G401.6 (cell line): ENCODE results near the gene IL1RAPL1.

Experiments used
- FAIRE-seq: peaks from 2 replicates; lab custom pipeline; 2012; peaks lifted over from hg19 to GRCh38; lab: Jason Lieb, UNC

IL1RAPL1 gene

DNA sequence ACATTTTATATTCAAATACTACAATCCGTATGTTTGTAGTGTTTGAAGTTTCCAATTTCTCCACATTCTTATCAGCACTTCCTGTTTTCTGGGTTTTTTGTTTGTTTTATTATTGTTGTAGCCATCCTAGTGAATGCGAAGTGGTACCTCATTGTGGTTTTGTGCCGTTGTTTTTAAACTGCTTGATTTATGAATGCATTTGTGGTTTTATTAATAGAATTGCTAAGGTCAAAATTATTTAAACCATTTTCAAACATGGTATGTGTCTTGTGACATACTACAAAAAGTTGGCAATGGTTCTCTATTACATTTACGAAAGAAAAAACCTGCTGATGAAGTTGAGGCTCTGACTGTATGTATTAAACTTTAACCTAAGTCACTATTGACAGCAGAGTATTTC, 848.1 kb downstream of the IL1RAPL1 start:
- FAIRE-seq = no peak

DNA sequence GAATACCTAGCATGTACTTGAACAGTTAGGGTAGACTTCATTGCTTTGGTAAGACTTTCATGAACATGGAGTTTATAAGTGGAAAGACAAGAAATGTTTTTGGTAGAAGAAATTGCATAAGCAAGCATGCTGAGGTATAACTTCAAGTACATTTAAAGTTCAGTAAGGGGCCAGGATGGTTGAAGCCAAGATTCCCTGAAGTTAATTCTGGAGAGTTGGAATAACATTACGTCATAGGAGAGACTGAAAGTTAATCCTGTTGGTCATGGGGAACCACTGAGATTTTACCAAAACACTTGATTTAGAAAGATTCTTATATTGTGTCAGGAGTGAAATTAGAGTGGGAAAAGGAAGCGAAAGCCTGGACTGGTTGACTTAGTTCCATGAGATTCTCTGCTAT, 860.6 kb downstream of the IL1RAPL1 start:
- no peak for FAIRE-seq

DNA sequence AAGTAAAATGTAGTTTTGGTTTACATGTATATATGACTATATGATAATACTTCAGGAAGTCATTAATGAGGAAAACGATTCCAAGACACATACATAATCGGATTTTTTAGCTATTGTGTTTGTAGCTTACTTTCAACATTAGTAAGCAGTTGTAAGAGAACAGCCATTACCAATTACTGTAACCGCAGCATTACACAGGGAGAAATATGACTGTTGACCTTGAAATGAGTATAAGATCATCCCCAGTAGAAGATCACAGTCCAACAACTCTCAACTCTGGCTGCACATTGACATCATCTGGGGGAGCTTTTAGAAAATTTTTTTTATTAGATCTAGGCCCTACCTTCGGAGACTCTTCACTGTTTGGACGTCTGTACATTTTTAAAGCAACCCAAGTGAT, 866.1 kb downstream of the IL1RAPL1 start:
- FAIRE-seq = no peak

DNA sequence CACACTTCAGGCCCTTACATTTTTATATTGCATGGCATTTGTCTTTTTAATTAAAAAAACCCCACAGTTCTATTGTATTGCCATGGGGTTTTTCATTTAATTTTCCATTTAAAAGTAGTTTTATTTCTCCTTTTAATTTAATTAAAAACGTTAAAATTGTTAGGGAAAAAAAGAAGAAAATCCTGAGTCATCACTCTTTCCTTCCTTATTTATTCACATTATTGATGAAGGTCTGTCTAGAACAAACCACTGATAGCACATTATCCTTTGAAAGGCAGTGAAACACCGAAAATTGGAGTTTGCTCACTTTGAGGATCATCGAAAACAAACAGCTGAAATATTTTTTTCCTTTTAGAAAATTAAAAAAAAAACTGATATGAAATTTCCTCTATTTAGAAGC, 868.5 kb downstream of the IL1RAPL1 start:
- no peak for FAIRE-seq

DNA sequence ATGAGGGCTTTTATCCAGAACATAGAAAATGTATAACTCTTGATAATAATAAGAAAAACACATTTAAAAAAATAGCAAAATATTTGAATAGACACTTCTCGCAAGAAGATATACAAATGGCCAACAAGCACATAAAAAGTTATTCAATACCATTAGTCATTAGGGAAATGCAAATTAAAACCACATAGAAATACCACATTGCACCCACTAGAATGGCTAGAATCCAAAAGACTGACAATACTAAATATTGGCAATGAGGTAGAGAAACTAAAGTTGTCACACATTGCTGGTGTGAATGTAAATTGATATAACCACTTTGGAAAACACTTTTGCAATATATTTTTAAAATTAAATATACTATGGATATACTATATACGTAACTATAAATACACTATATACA, 873.8 kb downstream of the IL1RAPL1 start:
- no peak for FAIRE-seq

DNA sequence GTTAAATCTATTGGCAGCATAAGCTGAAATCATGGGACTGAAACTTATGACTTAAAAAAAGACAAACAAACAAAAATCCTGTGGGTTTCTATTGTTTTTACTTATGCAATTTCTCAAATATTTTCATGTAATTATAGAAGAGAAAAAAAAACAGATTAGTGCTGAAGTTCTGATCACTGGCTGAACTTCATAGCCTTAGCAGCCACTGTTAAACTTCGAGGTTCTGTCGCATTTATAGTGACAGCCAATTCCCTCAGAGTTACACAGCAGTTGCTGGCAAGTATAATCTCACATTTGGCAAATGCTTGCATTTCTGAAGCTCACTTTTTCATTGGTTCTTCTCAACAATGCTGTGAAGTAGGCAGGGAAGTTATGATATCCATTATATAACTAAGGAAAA, 879.2 kb downstream of the IL1RAPL1 start:
- no peak for FAIRE-seq

DNA sequence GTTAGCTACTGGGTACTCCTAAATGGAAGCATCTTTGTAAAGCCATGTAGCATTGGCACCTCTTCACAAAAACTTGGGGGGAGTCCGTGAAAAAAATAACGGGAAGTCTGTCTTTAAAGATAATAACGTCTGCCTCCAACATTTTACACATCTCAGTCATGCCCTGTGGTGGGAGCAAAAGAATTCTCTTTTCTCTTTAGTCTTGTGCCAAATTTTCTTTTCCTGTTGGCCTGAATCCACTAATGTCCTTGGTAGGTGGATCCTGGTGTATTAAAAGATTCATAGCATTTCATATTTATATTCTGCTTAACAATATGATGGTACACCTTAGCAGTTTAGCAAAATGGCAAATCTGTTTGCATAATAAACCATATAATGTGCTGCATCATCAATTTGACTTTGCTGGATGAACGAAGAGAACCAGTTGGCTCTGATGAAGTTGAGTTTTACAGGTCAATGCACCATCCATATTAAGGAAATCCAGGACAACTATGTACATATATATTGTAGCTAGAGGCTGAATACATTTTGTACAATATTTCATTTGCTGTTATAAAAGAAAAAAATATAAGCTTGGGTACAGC, 881.8 kb downstream of the IL1RAPL1 start:
- no peak for FAIRE-seq

DNA sequence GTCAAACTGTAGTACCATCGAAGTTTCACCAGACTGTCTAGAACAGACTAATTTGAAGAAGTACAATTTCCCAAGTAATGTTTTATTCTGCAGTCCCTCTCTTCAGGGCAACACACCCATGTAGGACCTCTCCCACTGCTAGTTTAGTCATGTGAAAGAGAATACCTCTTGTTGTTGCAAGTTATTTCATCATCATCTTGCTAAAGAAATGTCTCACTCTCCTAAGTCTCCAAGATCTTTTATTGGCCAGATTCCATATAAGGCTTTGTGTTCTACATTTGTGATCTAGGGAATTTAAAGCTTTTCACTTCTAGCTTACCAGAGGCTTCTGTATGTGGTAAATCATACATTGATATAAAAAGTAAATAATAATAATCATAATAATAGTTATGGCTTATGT, 882.8 kb downstream of the IL1RAPL1 start:
- FAIRE-seq = no peak

DNA sequence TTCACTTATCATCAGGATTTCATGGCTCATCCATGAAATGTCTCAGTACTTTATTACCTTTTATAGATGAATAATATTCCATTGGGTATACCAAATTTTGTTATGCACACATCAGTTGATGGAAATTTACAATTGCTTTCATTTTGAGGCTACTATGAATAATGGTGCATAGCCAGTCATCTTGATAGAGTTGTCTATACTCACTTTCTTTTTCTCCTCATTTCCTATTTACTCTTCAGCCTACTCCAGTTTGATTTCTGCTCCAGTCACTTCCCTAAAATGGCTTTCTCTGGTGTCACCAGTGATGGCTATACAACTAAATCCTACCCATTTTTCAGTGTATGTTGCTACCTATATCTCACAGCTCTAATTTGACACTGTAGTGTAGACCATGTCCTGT, 884.6 kb downstream of the IL1RAPL1 start:
- no peak for FAIRE-seq

DNA sequence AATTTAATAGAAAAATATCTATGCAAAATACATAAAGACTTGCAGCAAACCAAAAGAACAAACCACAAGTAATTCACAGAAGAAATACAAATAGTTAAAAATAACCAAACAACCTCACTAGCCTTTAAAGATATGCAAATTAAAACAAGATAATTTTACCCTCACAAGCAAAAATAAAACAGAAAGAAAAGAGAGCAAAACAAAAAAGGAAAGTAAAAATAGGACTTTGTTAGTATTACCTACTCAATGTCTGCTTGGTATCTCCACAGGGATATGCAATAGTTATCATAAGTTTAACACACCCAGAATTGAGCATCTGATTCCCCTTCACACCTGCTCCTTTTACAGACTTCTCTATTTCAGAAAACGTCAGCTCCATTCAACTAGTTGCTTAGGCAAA, 890.6 kb downstream of the IL1RAPL1 start:
- no peak for FAIRE-seq

DNA sequence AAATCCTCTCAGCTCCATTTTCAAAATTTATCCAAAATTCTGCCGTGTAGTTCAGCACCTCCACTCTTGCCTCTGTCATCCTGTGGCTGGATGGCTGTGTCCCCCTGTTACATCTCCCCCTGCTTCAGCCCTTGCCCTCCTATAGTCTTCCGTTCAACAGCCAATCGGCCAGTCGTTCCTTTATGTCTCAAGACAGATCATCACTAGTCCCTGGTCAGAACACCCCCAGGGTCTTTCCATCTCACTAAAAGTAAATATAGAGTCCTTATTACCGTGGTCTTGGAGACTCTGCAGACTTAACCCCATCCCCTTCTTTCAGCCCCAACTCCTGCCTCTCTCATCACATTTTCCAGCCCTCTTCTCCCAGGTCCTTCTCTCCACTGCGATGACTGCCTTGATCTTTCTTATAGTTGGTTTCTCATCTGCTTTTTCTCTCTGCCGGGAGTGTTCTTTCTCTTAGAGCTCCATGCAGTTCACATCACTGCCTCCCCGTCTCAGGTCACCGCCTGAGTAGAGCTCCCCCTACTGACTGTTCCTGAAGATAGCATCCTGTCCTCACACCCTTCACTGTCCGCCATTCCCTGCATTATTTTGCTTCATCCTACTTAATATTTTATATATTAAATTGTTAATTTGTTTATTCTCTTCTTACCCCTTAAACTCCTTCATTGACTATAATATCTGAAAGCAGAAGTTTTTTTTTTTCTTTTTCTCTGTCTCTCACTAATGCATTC, 891.3 kb downstream of the IL1RAPL1 start:
- FAIRE-seq = no peak

DNA sequence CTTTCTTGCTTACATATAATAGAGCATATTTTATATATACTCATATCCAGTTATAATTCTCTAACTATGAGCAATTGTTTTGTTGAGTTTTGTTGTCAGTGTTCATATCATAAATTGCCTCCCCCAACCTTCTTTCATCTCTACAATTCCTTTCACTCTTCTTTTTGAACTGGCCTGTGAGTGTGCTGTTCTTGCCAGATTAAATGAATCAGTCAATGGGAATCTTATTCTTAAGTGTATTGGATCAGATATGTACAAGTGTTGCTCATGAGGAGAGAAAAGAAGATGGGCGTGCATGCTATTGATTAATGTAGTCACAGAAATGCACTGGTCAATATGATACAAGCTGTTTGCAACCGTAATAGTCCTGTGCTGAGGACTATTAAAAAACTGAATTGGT, 900.0 kb downstream of the IL1RAPL1 start:
- no peak for FAIRE-seq

DNA sequence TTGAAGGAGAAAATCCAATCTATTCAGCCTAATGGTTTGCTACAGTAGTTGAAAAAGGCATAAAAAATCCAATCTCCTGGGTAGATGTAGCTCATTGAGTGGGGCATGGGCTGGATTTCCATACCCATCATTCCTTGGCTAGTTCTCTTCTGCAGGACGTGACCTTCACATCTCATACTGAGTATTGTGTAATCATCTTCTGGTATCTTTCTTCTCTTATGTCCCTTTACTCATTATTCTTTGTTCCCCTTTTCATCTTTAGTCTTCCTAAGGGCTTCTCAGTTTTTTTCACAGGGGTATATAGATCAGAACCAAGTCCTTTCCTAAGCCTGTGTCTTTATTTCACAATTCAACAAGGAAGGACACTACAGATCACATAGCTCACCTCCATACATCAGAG, 900.5 kb downstream of the IL1RAPL1 start:
- FAIRE-seq = no peak

DNA sequence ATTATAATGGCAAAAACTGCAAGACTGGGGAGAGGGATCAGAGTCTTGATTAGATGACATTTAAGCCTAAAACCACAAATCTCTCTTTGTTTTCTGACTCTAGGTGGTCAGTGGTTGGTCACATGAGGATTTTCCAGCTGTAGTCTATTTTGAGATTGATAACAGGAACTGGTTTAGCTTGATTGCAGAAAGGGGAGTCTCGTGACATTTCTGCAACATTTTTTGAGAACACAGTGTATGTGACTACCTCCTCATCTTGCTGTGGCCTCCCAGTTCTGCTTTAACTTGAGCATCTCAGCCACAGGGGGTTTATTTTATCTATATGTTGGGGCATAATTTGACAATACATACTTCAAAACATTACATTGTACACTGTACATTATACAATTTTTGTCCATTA, 901.7 kb downstream of the IL1RAPL1 start:
- FAIRE-seq = no peak

DNA sequence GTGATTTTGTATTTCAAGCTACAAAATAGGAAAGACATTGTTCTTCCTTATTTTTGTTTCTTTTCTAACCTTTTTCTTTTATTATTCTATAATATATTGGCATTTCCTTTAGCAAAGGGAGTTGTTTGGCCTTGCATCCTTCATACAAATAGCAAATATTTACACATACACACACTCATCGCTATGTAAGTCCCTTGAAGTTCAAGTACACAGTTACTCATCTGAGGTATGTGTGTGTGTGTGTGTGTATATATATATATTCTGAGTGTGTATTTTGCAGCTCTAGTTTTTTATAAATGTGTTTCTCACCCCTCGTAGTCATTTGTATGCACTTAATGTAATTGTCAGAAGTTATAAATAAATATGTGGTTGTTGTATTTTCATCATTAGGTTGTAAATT, 903.4 kb downstream of the IL1RAPL1 start:
- no peak for FAIRE-seq

DNA sequence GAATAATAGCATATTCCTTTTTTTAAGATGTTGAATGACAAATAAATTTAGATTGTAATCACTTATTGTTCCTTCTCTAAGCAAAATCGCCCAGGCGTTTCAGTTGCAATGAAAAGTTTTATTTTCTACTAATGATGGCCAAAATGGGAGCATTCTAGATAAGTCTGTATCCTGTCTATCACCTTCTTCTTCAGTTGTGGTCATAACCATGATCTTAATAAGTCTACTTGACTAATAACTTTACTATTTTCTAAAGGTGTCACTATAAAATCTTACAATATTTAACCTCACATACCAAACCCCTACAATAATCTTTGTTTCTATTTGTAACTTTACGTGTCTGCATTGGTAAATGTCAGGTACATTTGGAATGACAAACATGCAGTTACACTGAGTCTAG, 904.4 kb downstream of the IL1RAPL1 start:
- FAIRE-seq = no peak

DNA sequence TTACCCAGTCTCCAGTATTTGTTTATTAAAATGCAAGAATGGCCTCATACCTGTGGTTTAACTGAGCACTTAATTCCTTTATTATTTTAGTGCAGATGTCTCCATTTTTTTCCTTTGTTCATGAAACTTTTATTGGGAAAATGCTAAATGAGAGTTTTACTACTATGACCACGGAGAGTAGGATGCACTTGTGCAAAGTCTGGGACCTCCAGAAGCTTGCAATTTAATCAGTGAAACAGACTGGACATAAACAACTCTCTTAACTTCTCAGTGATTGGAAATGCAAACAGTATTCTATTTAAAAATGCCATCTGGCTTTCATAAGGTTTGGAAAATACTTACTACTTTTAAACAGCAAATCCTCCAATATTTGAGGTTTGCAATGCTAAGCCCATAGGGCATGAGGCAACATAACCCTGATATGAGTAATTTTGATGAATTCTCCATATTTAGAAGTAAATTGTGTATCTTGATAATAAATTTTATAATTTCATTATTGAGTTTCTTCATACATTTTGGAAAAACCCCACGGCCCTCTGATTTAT, 909.5 kb downstream of the IL1RAPL1 start:
- FAIRE-seq = no peak

DNA sequence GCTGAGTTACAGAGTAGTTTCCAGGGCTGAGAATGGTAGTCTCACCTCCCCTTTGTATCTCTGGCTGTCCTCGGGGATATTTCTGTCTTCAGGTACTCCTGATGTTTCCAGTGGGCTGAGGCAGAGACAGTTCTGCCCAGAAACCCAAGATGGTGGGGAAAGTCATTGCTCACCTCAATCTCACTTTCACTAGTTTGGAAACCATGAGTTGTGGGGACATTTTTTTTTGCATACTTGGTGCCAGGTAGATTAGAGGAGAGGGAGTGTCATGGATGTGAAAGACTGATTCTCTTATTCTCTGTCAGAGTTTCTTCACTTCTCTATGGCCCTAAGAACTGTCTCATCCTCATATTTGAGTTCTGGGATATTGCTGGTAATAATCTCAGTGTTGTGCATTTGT, 919.5 kb downstream of the IL1RAPL1 start:
- no peak for FAIRE-seq

DNA sequence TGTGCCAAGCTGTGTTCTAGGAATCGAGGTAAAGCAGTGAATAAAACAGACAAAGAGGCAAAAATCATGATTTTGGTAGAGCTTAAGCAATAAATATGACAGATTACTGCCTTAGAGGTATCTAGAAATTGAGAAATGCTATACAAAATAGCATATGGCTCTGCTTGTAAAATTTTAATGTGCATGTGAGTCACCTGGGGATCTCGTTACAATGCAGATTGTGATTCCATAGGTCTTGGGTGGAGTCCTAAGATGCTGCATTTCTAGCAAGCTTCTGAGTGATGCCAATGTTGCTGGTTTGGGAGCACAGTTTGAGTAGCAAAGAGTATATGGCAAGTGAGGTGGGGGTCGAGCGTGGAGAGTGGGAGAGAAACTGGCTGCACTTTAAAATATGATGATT, 930.9 kb downstream of the IL1RAPL1 start:
- no peak for FAIRE-seq

DNA sequence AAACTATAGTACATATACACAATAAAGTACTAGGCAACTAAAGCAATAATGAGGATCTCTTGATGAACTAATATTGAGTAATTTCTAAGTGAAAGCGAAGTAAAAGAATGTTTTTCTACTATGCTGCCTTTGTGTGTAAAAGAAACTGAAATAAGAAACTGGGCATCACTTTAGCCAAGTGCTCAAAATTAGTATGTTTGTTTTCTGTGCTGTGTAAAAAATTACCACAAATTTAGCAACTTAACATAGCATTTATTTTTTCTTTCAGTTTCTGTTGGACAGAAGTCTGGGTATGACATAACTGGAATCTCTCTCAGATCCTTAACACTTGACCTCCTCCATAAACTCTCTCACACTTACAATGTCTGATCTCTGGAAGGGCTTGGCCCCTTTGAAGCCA, 941.0 kb downstream of the IL1RAPL1 start:
- no peak for FAIRE-seq

DNA sequence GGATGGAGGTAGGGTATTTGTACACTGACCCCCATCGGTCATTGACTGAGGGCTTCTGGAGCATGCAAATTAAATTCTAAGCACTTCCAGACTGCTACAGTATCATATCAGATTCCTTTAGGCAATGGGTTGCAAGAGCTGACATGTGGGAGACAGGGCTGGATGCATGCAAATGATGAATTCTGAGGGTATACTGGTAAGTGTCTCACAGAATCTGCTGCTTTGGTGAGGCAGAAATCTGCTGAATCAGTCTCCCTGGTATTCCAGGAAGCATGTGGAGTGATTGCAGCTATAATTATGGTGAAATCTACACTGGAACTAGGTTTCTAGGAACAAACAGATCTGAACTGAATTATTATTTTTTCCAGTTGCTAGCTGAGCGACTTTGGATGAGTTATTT, 943.3 kb downstream of the IL1RAPL1 start:
- no peak for FAIRE-seq

DNA sequence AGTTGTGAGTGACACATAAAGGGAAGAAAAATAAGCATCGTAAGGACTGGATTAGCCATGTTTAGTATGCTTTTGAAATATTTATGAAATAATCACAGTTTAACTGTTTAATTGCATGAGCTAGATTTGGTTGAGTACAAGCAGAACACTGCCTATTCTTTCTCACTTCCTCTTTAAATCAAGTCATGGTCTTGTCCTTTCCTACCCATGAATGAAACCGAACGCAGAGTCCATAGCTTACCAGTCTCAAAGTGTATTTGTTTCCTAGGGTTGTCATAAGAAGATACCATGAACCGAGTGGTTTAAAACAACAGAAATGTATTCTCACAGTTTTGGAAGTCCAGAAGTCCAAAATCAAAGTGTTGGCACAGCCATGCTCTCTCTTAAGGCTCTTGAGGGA, 944.1 kb downstream of the IL1RAPL1 start:
- FAIRE-seq = no peak

DNA sequence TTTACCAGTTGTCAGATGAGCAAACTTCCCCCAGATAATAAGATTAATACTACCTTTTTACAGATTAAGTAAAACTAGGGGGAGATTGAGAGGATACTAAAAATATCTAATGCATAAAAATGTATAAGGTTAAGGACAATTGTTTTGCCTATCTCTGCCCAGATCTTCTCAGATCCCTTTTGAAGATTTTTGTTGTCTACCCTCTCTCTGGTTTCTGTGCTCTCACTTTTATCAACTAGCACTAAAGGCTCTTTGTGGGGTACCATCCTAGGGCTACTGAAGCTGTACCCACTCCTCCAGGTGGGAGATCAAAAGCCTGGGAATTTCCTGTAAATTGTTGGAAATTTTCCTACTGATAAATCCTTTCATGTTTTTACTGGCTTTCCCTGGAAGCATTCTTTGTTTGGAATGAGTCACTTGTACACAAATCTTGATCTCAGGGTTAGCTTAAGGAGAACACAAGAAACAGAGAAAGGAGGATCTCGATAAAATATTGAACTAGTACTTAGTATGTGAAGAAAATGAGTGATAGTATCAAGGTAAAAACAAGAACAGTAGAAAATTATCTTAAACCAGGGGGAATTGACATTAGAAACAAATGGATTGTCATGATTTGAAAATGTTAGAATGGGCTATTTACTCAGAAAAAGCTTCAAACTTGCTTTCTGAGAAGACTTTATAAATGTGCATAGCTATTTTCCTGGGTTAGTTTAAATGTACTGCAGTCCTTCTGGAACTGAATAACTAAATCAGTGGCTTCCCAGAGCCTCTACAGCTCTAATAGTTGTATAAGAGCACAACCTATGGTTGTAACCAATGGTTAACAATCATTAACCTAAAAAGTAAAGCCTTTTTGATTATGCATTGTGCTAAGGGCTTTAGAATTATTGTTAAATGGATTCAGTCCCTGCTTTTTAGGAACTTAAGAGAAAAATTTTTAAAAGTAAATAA, 948.2 kb downstream of the IL1RAPL1 start:
- FAIRE-seq = no peak
